Activated T-cell treated with anti-CD3 and anti-CD28 coated beads for 48 hours (primary cell): Measurements from ENCODE around the gene PRKAR1B.
"Not testable (repeated sequence)": the region's sequence is repeated elsewhere in the genome, so short reads cannot be mapped to it uniquely, and the experiment has no call there.

ENCODE experiments used
- DNase-seq: peaks from one replicate; pipeline ENCODE4 v3.0.0-alpha.2; 2020; ENCODE audit warnings: low read depth

Gene PRKAR1B

GRCh38 chr7:619368-619840 lies 107.7 kb downstream of the PRKAR1B start:
- DNase-seq, result no peak

- peak; percentile 50 for DNase-seq
Measured at GRCh38 chr7:618539-619367, 108.3 kb downstream of the PRKAR1B start.

DNA sequence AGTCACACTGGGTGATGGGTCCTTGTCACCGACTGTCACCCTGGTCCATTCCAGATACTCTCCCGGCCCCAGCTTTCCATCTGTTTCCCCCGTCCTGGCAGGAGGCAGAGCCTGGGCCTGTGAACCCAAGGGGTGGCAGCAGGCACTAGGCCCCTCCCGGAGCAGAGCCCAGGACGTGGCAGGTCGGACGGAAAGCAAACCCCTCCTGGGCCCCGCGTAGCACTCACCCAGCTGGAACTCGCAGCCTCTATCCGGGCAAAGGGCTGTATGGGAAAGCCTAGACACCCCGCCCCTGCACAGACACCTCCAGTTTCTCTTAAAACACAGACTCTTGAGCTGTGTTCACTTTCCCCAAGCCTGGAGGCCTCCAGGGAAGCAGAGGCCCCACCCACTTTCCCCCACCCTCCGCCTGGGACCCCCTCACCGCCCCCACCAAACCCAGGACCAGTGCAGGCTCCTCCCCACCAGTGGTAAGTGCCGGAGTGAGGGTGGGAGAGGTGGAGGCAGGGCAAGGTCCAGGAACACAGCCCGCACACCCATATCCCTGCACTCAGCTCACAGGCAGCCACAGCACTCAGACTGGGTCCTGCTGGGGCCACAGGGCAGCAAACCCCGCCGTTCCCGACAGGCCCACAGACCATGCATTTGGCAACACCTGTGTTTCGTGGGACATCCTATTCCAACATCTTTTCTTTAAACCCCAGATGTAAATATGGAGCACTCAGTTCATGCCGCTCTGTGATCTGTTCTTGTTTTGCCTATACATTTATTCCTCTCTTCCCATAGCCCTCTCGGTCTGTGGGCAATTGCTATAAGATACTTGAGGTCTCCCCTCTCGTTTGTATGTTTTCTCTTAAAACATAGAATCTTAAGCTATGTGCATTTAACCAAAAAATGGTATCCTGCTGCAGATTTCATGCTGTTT lies 109.2 kb downstream of the PRKAR1B start:
- no peak for DNase-seq

DNA sequence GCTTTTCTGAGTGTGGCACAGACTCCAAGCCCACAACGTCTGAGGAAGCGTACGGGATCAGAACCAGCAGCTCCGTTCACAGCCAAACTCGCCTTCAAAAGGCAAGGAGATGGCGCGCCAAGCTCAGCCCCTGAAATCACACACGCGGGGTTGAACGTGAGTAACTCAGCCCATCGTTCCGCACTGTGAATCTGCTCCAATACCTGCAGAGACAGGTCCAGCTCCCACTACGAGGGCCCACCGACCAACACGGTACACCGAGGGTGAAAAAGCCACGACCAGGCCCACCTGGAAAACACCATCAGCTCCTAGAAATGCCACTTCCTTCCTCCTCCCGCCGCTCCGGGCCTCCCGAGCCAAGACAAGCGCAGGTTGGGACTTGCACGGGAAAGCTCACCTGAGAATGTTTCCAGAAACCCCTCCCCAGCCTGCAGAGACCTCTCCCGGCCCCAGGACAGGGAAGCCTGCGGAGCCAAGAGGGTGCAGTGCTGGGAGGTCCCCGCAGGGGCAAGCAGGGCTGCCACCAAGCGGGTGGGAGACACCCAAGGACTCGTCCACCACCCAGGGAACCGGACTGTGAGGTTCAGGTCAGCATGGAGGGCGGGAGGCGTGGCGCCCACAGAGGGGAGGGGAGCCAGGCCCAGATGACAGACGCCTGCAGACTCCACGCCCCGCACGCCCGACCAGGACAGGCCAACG lies 113.5 kb downstream of the PRKAR1B start:
- no peak for DNase-seq

DNA sequence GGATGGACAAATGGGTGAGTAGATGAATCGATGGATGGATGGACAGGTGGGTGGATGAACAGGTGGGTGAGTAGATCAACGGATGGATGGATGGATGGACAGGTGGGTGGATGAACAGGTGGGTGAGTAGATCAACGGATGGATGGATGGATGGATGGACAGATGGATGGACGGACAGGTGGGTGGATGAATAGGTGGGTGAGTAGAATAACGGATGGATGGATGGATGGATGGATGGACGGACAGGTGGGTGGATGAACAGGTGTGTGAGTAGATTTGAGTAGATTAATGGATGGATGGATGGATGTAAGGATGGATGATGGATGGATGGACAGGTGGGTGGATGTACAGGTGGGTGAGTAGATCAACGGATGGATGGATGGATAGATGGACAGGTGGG lies 115.2 kb downstream of the PRKAR1B start:
- not testable (repeated sequence) for DNase-seq

DNA sequence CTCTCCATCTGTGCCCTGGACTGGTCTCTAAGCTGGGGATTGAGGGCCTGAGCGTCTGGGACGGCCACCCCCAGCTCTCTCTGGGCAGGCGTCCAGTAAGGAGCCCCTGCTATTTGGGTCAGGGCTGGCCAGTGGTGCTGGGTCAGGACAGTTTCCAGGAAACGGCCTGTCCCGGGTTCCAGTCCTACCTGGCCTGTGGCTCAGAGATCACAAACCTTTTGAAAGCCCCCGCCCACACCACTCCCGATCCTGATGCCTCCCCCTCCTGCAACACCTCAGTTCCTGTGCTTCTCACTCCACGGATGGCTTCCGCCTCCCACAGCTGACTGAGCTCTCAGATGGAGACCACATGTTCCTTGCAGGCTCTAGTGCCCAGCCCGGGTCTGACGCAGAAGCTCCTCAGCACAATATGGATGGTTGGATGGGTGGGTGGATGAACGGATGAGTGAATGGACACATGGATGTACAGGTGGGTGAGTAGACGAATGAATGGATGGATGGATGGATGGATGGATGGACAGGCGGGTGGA lies 115.7 kb downstream of the PRKAR1B start:
- DNase-seq, result no peak

GRCh38 chr7:610531-611280 lies 116.4 kb downstream of the PRKAR1B start:
- DNase-seq, result no peak

GRCh38 chr7:610141-610530 lies 116.9 kb downstream of the PRKAR1B start:
- DNase-seq, result no peak

DNA sequence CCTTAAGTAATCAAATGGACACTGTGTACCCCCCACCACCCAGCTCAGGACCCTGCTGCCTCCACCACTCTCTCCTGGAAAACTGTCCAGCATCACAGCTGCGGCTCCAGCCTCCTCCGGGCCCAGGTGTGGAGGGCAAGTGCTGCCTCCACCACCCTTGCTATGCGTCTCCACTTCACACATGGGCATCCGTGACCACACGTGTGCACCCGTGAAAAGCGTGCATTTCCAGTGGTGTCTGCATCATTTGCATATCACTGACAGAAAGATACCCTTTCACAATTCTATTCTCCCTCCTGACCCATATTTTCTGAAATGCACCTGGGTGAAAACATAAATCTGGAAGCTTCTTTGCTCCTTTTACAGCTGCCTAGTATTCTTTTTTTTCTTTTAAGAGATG lies 117.7 kb downstream of the PRKAR1B start:
- DNase-seq, result no peak

- no peak for DNase-seq
Measured at GRCh38 chr7:608954-609353, 118.1 kb downstream of the PRKAR1B start.

DNA sequence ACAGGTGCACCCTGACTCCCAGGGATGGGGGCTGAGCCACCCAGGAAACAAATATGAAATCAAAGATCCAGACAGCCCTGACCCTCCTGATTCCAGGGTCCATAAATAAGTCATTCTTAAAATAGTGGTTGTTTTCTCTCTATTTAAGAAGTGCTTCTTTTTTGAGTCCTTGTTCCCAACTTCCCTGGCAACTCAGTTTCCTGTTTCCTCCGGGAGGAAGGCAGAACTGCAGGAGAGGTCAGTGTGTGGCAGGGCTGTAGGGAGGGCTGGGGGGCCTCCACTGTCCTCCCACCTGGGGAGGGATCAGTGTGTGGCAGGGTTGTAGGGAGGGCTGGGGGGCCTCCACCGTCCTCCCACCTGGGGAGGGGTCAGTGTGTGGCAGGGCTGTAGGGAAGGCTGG lies 118.7 kb downstream of the PRKAR1B start:
- no peak for DNase-seq

- DNase-seq, result no peak
Measured at GRCh38 chr7:607938-608337, 119.1 kb downstream of the PRKAR1B start.

DNA sequence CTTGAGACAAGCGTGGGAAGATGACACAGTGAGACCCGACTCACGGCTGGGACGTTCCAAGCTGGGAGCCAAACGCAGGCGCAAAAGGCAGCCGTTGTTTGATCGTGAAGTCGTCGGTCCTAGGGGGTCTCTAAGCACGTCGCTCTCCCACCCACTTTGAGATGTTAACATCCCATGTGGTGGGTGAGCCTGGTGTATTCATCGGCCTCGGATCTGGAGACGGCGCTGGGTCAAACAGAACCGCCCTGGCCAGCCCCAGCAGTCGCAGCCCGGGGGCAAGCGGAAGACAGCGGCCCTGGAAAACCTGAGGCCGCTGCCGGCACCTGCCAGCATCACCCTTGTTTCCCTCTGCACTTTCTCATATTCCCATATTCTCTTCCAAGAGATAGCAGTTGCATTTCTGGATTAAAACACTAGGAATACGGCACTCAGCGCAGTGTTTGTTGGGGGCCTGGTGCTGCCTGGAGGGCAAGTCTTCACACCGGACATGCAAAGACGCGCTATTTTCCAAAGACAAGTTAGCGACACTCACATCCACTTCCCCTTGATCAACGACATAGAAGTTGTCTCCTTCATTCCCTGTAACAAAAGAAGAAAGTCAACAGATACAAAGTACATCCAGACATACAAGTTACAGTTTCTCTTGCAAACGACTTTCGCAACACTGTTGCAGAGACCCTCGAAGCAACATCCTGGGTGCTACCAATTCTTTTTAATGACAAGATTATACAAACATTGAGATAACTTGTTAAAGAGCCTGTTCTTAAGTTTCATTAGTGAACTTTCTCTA lies 121.2 kb downstream of the PRKAR1B start:
- no peak for DNase-seq

DNA sequence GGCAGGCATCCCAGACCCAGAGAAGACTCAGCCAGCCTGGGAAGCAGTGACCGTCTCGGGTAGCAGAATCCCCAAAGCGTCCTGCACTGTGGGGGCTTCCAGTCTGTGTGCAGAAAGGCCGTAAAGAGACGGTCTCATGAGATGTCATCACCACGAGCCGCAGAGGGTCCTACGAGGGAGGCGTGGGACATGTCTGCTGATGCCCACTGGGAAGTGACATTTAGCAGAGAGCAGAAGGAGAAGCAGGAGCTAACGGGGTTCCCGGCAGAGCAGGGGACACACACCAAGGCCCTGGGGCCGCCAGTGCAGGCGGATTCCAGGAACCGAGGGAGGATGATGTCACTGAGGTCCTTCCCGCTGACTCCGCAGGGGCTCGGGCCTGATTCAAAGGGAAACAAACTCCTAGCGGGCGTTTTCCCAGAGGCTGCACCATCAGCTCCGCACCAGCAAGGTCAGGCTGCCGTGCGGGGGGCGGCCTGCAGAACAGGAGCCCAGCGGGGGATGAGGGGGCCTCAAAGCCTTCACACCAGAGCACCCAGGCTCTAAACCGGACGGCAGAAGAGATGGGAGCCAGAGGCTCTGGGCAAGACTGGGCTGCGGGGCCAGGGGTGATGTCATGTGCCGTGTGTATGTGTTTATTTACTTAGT lies 122.1 kb downstream of the PRKAR1B start:
- no peak for DNase-seq

DNA sequence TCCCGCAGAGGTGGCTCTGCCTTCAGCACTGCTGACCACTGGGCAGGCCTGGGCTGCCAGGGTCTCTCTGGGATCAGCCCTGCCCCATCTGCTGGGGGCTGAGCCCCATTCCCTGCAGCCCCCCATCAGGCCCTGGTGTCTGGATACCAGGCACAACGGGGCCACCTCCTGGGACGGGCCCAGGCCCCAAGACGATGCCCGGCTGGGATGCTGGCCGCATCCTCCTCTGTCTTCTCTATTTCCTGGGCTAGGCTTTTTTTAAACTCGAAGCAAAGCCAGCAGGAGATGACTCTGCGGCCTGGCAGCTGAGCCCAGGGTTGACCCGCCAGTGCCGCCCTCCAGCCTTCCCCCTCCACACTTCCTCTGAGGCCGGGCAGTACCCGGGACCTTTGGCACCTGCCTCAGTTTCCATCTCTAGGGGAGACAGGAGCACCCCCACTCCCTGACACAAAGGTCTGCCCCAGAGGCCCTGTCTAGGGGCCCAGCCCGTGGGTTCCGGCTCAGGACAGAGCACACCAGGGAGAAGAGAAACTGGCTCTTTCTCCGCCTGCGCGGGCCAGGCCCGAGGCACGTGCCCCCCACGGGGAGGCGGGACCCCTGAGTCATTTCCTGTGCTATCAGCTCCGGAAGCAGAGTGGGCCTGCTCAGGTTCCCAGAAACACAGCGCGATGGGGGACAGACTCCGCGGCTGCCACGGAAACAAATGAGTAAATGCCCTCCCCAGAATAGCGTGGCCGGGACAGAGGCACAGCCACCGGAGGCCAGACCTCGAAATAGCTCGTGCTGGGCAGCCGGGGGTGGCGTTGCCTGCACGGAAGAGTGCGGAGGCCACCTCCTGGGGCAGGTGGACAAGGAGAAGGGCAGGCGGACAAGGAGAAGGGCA lies 122.8 kb downstream of the PRKAR1B start:
- DNase-seq, result peak; percentile 92

- peak; percentile 57 for DNase-seq
Measured at GRCh38 chr7:603152-603951, 123.7 kb downstream of the PRKAR1B start.

- peak; percentile 74 for DNase-seq
Measured at GRCh38 chr7:602341-603141, 124.5 kb downstream of the PRKAR1B start.
